SK-N-SH treated with all-trans-retinoic acid at 6 μM for 48 hours (cell line): ENCODE measurements around the gene FRMD4B.
"Not testable (repeated sequence)": the region's sequence is repeated elsewhere in the genome, so short reads cannot be mapped to it uniquely, and the experiment has no call there.

Experiments used
- ARNTL ChIP-seq: fragments of 450-650 bp; formaldehyde crosslinking; IDR thresholded peaks from 2 replicates; pipeline ENCODE4 v1.5.0; 2020; ENCODE audit warnings: low read depth, mild to moderate bottlenecking, moderate library complexity, borderline replicate concordance
- ESRRG ChIP-seq: fragments of 250-450 bp; sonication (Bioruptor Pico); IDR thresholded peaks from 2 replicates; pipeline ENCODE4 v1.6.1; 2021; ENCODE audit warnings: mild to moderate bottlenecking
- PATZ1 ChIP-seq: fragments of 250-450 bp; sonication (Bioruptor Pico); IDR thresholded peaks from 2 replicates; pipeline ENCODE4 v1.8.0; 2020; ENCODE audit warnings: mild to moderate bottlenecking, moderate library complexity, borderline replicate concordance
- TOX ChIP-seq: fragments of 250-450 bp; sonication (Bioruptor Pico); IDR thresholded peaks from 2 replicates; pipeline ENCODE4 v1.8.0; 2021; ENCODE audit warnings: mild to moderate bottlenecking, moderate library complexity, borderline replicate concordance
- ZFP30 ChIP-seq: fragments of 450-650 bp; formaldehyde crosslinking; IDR thresholded peaks from 2 replicates; pipeline ENCODE4 v1.5.0; 2022; ENCODE audit warnings: mild to moderate bottlenecking, moderate library complexity
- ZNF8 ChIP-seq: fragments of 450-650 bp; formaldehyde crosslinking; IDR thresholded peaks from 2 replicates; pipeline ENCODE4 v1.5.0; 2020; ENCODE audit warnings: mild to moderate bottlenecking, moderate library complexity

GRCh38 chr3:69276191-69276590 is 109.7 kb downstream of the FRMD4B start:
- not testable (repeated sequence) for TF ChIP-seq ZFP30, ZNF8, ESRRG, TOX, PATZ1, ARNTL (CRISPR knock-in tag)
